Transverse colon (tissue), 4 donors: Measurements from ENCODE around the gene IER5. TPM values are rescaled to one million over a fixed set of nuclear protein-coding genes. Genes with fewer than 3 reads are reported as not detected.
A peak's percentile ranks its signal among the peaks of the same experiment; 100 is the strongest.

Experiments
- DNase-seq: peaks from one replicate; pipeline ENCODE4 v3.0.0-alpha.2; 2019
- H3K27ac ChIP-seq, 4 donors: fragments of 200-600 bp; sonication (generic); 2 replicates each; pipeline ENCODE4 v1.5.1; 2016 to 2018; ENCODE audit warnings: inconsistent platforms in 4 of 4
- H3K27me3 ChIP-seq: fragments of 200-600 bp; sonication (generic); 2 replicates; pipeline ENCODE4 v1.5.1; 2017; ENCODE audit warnings: inconsistent platforms
- H3K36me3 ChIP-seq, 4 donors: fragments of 200-600 bp; sonication (generic); 2 replicates each; pipeline ENCODE4 v1.5.1; 2017 to 2019; ENCODE audit warnings: inconsistent platforms in 4 of 4
- H3K4me1 ChIP-seq, 4 donors: fragments of 200-600 bp; sonication (generic); 2 replicates each; pipeline ENCODE4 v1.5.1; 2017 to 2020; ENCODE audit warnings: inconsistent platforms in 4 of 4
- H3K4me3 ChIP-seq, 4 donors: fragments of 200-600 bp; sonication (generic); 1 replicate in 1 of 4; 2 replicates in 3 of 4; pipeline versions ENCODE4 v1.5.1 to v1.6.1; 2017 to 2019; ENCODE audit warnings: inconsistent platforms in 4 of 4
- H3K9me3 ChIP-seq, 2 donors: fragments of 200-600 bp; sonication (generic); 2 replicates each; pipeline ENCODE4 v1.5.1; 2017 to 2019; ENCODE audit warnings: inconsistent platforms in 2 of 2
- CTCF ChIP-seq, 5 experiments: fragments of 200-600 bp in 3 of 5; fragments of 450-650 bp in 2 of 5; sonication (generic) in 3 of 5; IDR thresholded peaks; 1 replicate in 2 of 5; 2 replicates in 3 of 5; pipeline ENCODE4 v1.5.1; 2016 to 2017; ENCODE audit warnings: antibody characterized with exemption in 5 of 5, inconsistent platforms in 3 of 5, mild to moderate bottlenecking in 2 of 5, moderate library complexity in 1 of 5
- EP300 ChIP-seq: sonication (generic); formaldehyde crosslinking; IDR thresholded peaks from one replicate; pipeline ENCODE4 v1.6.1; 2017; ENCODE audit warnings: antibody characterized with exemption, low read depth
- POLR2A ChIP-seq: fragments of 450-650 bp; IDR thresholded peaks from one replicate; pipeline ENCODE4 v1.6.1; 2016; ENCODE audit warnings: antibody characterized with exemption, mild to moderate bottlenecking, moderate library complexity
- POLR2AphosphoS5 ChIP-seq, 3 donors: sonication (generic); formaldehyde crosslinking; IDR thresholded peaks; one replicate each; pipeline ENCODE4 v1.6.1; 2016; ENCODE audit warnings: antibody characterized with exemption in 3 of 3
- WGBS, 2 donors: methylation state at CpG; one replicate each; pipeline ENCODE4 v1.1.5; 2018; ENCODE audit warnings: low coverage in 1 of 2; 5-methylcytosine and 5-hydroxymethylcytosine counted together
- in situ Hi-C, 4 donors: fragments of 200-750 bp; cut with MboI; loops; one replicate each; pipeline versions ENCODE4 v1.15.0 to v1.15.1; 2017; ENCODE audit warnings: low sequenced_read_pairs in 3 of 4, low pct_ligation_motif_present in 1 of 4, low pct_unique_long_range_greater_than_20kb in 1 of 4
- intact Hi-C: fragments of 100-400 bp; cut with DNase I; formaldehyde crosslinking; loops from one replicate; pipeline ENCODE4 v1.15.1; 2023; ENCODE audit warnings: low total_unique reads
- total RNA-seq, 4 donors: library from RNA; depleted of rRNA; stranded (reverse); fragments of >200 nt; gene quantifications; one replicate each; pipeline ENCODE4 v1.1.0, GENCODE V29; 2016

Gene IER5
- total RNA-seq, 4 donors from 2014 or later, result 12.1 to 40.3 (median 16.5) TPM

- H3K4me1 ChIP-seq, result peaks cover 6 to 33% (median 23%) of the 10 kb centered on the region in 4 donors
- no peaks in the 10 kb centered on the region for H3K27me3 ChIP-seq
- no peak overlapping the region for H3K27ac ChIP-seq
- H3K9me3 ChIP-seq, result no peaks in the 10 kb centered on the region
- DNase-seq, result no peak
- in situ Hi-C loops (no loop called here), intact Hi-C loops (no loop called here)
- no peak overlapping the region for H3K4me3 ChIP-seq
- TF ChIP-seq POLR2A, result no peak
- no peak for TF ChIP-seq EP300
- no peak for TF ChIP-seq POLR2AphosphoS5 (IDR thresholded peaks at IDR 0.05)
- TF ChIP-seq CTCF (IDR thresholded peaks at IDR 0.05), result no peak
- H3K36me3 ChIP-seq, result no peaks in the 10 kb centered on the region
- WGBS, 2 donors, result 0 to 77% methylated on average over 1 to 2 of the region's 2 CpGs
These were observed 19.2 kb downstream of the IER5 start for GRCh38 chr1:181107711-181108110.

- intact Hi-C loops (no loop called here), in situ Hi-C loops (no loop called here)
- Histone ChIP-seq H3K27ac (no peak overlapping the region), H3K4me3 (no peak overlapping the region), H3K27me3 (no peaks in the 10 kb centered on the region), H3K9me3 (no peaks in the 10 kb centered on the region), H3K36me3 (no peaks in the 10 kb centered on the region), H3K4me1 (peaks cover 6 to 34% (median 29%) of the 10 kb centered on the region in 4 donors)
- TF ChIP-seq EP300 (no peak), CTCF (IDR thresholded peaks at IDR 0.05) (no peak)
- DNase-seq, result no peak
- WGBS, 2 donors, result 53 to 70% methylated on average over 7 of the region's 7 CpGs
These were observed 19.9 kb downstream of the IER5 start for GRCh38 chr1:181108304-181108867.

GRCh38 chr1:181110013-181110412 lies 21.5 kb downstream of the IER5 start:
- 94% methylated on average over 2 of the region's 2 CpGs; no CpG with 5 or more reads in 1 of the 2 donors for WGBS, 2 donors
- no peak for DNase-seq
- intact Hi-C loops (no loop called here), in situ Hi-C loops (no loop called here)
- Histone ChIP-seq H3K27me3 (no peaks in the 10 kb centered on the region), H3K4me3 (no peak overlapping the region), H3K4me1 (peaks cover 0 to 27% (median 18%) of the 10 kb centered on the region in 4 donors), H3K9me3 (no peaks in the 10 kb centered on the region), H3K36me3 (no peaks in the 10 kb centered on the region), H3K27ac (no peak overlapping the region)
- no peak for TF ChIP-seq POLR2A
- TF ChIP-seq POLR2AphosphoS5 (IDR thresholded peaks at IDR 0.05), result no peak
- no peak for TF ChIP-seq EP300
- TF ChIP-seq CTCF (IDR thresholded peaks at IDR 0.05), result no peak

- no peak for TF ChIP-seq POLR2A
- no peak for TF ChIP-seq POLR2AphosphoS5 (IDR thresholded peaks at IDR 0.05)
- no peak for TF ChIP-seq EP300
- TF ChIP-seq CTCF (IDR thresholded peaks at IDR 0.05), result no peak
- in situ Hi-C loops (no loop called here), intact Hi-C loops (no loop called here)
- Histone ChIP-seq H3K36me3 (no peaks in the 10 kb centered on the region), H3K4me1 (peaks cover 0 to 21% (median 14%) of the 10 kb centered on the region in 4 donors), H3K4me3 (no peak overlapping the region), H3K27ac (peak overlapping the region in 2 of 4 donors; percentile 46 to 69), H3K9me3 (no peaks in the 10 kb centered on the region), H3K27me3 (no peaks in the 10 kb centered on the region)
- no peak for DNase-seq
- 80 to 82% methylated on average over 1 to 3 of the region's 3 CpGs for WGBS, 2 donors
These were observed 23.1 kb downstream of the IER5 start for GRCh38 chr1:181111559-181111958.
